ENCODE data around the gene CBFA2T2. TPM values are rescaled to one million over a fixed set of nuclear protein-coding genes. Genes with fewer than 3 reads are reported as not detected.

The CBFA2T2 gene
- total RNA-seq, 1 donor from 2014 or later = 19.6 TPM

DNA sequence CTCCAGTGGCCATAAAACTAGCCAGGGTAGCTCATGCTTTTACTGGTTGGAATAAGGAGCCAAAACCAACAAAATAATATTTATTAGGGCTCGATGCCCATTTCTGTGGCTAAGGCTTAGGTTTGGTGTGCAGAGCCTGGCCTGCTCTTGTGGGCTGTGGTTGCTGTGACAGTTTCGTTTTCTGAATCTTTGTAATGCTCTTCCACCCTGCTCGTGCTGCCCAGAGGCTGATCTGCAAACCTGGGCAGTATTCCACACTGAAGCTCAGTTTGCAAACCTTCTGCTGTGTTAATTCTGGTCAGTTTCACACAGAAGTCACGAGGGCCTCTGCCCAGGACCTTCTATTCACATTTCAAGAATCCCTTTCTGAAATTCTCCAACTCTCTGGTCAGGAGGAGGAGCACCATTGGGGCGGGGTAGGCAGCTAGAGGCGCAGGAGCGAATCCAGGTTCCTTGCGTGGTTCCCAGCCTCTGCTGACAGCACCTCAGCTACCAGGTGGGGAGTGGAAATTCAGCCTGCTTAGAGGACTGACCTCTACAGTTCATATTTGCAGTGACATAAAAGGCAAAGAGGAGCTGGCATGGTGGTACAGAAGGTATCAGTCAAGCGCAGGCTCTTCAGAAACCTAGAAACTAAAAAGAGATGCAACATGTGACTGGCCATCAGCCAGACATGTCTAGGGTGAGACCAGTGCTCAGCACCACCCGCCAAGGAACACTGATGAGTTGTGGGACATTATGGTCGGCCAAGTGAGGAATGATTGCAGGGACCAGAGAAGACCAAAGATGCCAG lies 157.9 kb downstream of the CBFA2T2 start:
- Mint-ChIP-seq H3K27ac (ENCODE audit: unreplicated experiment) (peak overlapping the region; percentile 69), H3K36me3 (ENCODE audit: unreplicated experiment) (peaks cover 21% of the 10 kb centered on the region), H3K9me3 (ENCODE audit: unreplicated experiment) (no peaks in the 10 kb centered on the region), H3K4me3 (ENCODE audit: unreplicated experiment) (peak overlapping the region; percentile 39), H3K27me3 (ENCODE audit: unreplicated experiment) (no peaks in the 10 kb centered on the region), H3K4me1 (ENCODE audit: unreplicated experiment) (peaks cover 21% of the 10 kb centered on the region)
- no peak for TF ChIP-seq CTCF (IDR thresholded peaks at IDR 0.05)
- no peak for DNase-seq (ENCODE audit: extremely low spot score, unreplicated experiment)

GRCh38 chr20:33648396-33649004 lies 158.6 kb downstream of the CBFA2T2 start:
- H3K27ac Mint-ChIP-seq (ENCODE audit: unreplicated experiment) = peak overlapping the region; percentile 69

GRCh38 chr20:33649201-33649681 lies 159.3 kb downstream of the CBFA2T2 start:
- H3K4me1 Mint-ChIP-seq (ENCODE audit: unreplicated experiment) = peaks cover 24% of the 10 kb centered on the region
- peaks cover 21% of the 10 kb centered on the region for H3K36me3 Mint-ChIP-seq (ENCODE audit: unreplicated experiment)
- H3K9me3 Mint-ChIP-seq (ENCODE audit: unreplicated experiment) = no peaks in the 10 kb centered on the region
- DNase-seq (ENCODE audit: extremely low spot score, unreplicated experiment) = no peak
- no peak overlapping the region for H3K4me3 Mint-ChIP-seq (ENCODE audit: unreplicated experiment)
- H3K27me3 Mint-ChIP-seq (ENCODE audit: unreplicated experiment) = no peaks in the 10 kb centered on the region
- no peak for TF ChIP-seq CTCF (IDR thresholded peaks at IDR 0.05)
- H3K27ac Mint-ChIP-seq (ENCODE audit: unreplicated experiment) = no peak overlapping the region

More at GRCh38 chr20:33648396-33649004, 158.6 kb downstream of the CBFA2T2 start:
- H3K36me3 Mint-ChIP-seq (ENCODE audit: unreplicated experiment) = peaks cover 21% of the 10 kb centered on the region
- no peaks in the 10 kb centered on the region for H3K9me3 Mint-ChIP-seq (ENCODE audit: unreplicated experiment)
- H3K4me3 Mint-ChIP-seq (ENCODE audit: unreplicated experiment) = no peak overlapping the region
- DNase-seq (ENCODE audit: extremely low spot score, unreplicated experiment) = no peak
- TF ChIP-seq CTCF (IDR thresholded peaks at IDR 0.05) = no peak
- H3K27me3 Mint-ChIP-seq (ENCODE audit: unreplicated experiment) = no peaks in the 10 kb centered on the region
- H3K4me1 Mint-ChIP-seq (ENCODE audit: unreplicated experiment) = peaks cover 24% of the 10 kb centered on the region

DNA sequence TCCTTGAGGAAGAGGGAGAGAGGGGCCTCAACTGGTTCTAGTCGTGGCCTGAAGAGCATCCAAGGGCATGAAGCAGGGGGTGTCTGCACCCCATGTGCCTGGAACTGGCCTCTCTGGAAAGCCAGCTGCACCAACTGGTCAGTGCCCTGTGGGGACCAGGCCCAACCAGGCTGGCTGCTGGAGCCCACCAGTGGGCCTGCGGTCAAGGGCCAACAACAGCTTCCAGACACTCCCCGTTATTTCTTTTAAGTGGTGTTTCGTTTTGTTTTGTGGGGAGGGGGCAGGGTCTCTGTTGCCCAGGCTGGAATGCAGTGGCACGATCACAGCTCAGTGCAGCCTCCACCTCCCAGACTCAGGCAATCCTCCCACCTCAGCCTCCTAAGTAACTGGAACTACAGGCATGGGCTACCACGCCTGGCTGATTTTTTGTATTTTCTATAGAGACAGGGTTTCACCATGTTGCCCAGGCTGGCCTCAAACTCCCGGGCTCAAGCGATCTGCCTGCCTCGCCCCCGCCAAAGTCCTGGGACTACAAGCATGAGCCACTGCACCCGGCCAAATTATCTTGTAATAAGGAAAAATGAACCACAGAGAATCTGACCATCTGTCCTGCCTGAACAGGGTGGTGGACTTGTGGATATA lies 160.3 kb downstream of the CBFA2T2 start:
- Mint-ChIP-seq H3K9me3 (ENCODE audit: unreplicated experiment) (no peaks in the 10 kb centered on the region), H3K4me3 (ENCODE audit: unreplicated experiment) (no peak overlapping the region), H3K4me1 (ENCODE audit: unreplicated experiment) (peaks cover 24% of the 10 kb centered on the region), H3K27me3 (ENCODE audit: unreplicated experiment) (no peaks in the 10 kb centered on the region), H3K27ac (ENCODE audit: unreplicated experiment) (no peak overlapping the region), H3K36me3 (ENCODE audit: unreplicated experiment) (peaks cover 13% of the 10 kb centered on the region)
- no peak for DNase-seq (ENCODE audit: extremely low spot score, unreplicated experiment)
- TF ChIP-seq CTCF (IDR thresholded peaks at IDR 0.05) = no peak
